H1 (cell line): Measurements from ENCODE around the gene TWSG1.

Experiments
- ATF3 ChIP-seq: IDR thresholded peaks from 2 replicates; pipeline ENCODE4 v1.6.1; 2011; ENCODE audit warnings: low read depth, mild to moderate bottlenecking, low read length; ENCODE audit not compliant: insufficient read depth
- CTCF ChIP-seq, 3 experiments: IDR thresholded peaks; 1 replicate in 2 of 3; 2 replicates in 1 of 3; pipeline versions ENCODE4 v1.5.1 to v1.6.1; 2011; ENCODE audit warnings: low read length in 3 of 3, mild to moderate bottlenecking in 3 of 3, inconsistent platforms in 2 of 3, low read depth in 1 of 3, moderate library complexity in 1 of 3; ENCODE audit not compliant: insufficient read depth in 1 of 3; ENCODE audit errors: control extremely low read depth in 1 of 3
- EP300 ChIP-seq, 2 experiments: IDR thresholded peaks; 1 replicate in 1 of 2; 2 replicates in 1 of 2; pipeline ENCODE4 v1.6.1; 2011 to 2012; ENCODE audit warnings: low read depth in 2 of 2, low read length in 2 of 2, mild to moderate bottlenecking in 2 of 2, borderline replicate concordance in 1 of 2, inconsistent platforms in 1 of 2, moderate library complexity in 1 of 2
- POLR2AphosphoS5 ChIP-seq: IDR thresholded peaks from 2 replicates; pipeline ENCODE4 v1.6.1; 2011; ENCODE audit warnings: low read depth, low read length
- TAF7 ChIP-seq: optimal IDR thresholded peaks from 2 replicates; pipeline ENCODE3; 2011; ENCODE audit warnings: low read depth, mild to moderate bottlenecking, inconsistent platforms, low read length, moderate library complexity, borderline replicate concordance

GRCh38 chr18:9449600-9450414, 115.2 kb downstream of the TWSG1 start:
- no peak for TF ChIP-seq ATF3
- no peak for TF ChIP-seq POLR2AphosphoS5
- TF ChIP-seq EP300 (IDR thresholded peaks at IDR 0.05; ENCODE audit: borderline replicate concordance in 1 of 2, low read depth in 2 of 2, low read length in 2 of 2), result no peak
- no peak for TF ChIP-seq TAF7
- no peak for TF ChIP-seq CTCF (IDR thresholded peaks at IDR 0.05; ENCODE audit: control extremely low read depth in 1 of 3, insufficient read depth in 1 of 3, low read depth in 1 of 3, low read length in 3 of 3)
